ENCODE measurements around the gene AKNA.
"Not testable (repeated sequence)": the region's sequence is repeated elsewhere in the genome, so short reads cannot be mapped to it uniquely, and the experiment has no call there.

DNA sequence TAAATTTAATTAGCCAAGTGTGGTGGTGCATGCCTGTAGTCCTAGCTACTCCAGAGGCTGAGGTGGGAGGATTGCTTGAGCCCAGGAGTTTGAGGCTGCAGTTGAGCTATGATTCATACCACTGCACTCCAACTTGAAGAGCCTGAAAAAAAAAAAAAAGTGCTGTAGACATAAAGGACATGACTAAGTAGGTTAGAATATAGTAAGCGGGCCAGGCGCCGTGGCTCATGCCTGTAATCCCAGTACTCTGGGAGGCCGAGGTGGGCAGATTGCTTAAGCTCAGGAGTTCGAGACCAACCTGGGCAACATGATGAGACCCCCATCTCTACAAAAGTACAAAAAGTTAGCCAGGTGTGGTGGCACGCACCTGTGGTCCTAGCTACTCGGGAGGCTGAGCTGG lies 67.1 kb downstream of the AKNA start:
- TF ChIP-seq, protein P1, sequence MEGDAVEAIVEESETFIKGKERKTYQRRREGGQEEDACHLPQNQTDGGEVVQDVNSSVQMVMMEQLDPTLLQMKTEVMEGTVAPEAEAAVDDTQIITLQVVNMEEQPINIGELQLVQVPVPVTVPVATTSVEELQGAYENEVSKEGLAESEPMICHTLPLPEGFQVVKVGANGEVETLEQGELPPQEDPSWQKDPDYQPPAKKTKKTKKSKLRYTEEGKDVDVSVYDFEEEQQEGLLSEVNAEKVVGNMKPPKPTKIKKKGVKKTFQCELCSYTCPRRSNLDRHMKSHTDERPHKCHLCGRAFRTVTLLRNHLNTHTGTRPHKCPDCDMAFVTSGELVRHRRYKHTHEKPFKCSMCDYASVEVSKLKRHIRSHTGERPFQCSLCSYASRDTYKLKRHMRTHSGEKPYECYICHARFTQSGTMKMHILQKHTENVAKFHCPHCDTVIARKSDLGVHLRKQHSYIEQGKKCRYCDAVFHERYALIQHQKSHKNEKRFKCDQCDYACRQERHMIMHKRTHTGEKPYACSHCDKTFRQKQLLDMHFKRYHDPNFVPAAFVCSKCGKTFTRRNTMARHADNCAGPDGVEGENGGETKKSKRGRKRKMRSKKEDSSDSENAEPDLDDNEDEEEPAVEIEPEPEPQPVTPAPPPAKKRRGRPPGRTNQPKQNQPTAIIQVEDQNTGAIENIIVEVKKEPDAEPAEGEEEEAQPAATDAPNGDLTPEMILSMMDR (IDR thresholded peaks at IDR 0.05): not testable (repeated sequence)
- not testable (repeated sequence) for TF ChIP-seq POLR2A (IDR thresholded peaks at IDR 0.05)

Measured in vagina (tissue), 2 donors.